GM15510 (cell line): ENCODE data around the gene FHIT.

Source experiments
- POLR2A ChIP-seq: IDR thresholded peaks from 3 replicates; pipeline ENCODE4 v1.6.1; 2011; ENCODE audit warnings: borderline replicate concordance; ENCODE audit not compliant: insufficient read length; ENCODE audit errors: extremely low read depth

The FHIT gene

GRCh38 chr3:60542995-60543394 lies 708.3 kb downstream of the FHIT start:
- no peak for TF ChIP-seq POLR2A

- TF ChIP-seq POLR2A = no peak
Observed at GRCh38 chr3:60536420-60536819, 714.8 kb downstream of the FHIT start.

GRCh38 chr3:60531759-60532158 lies 719.5 kb downstream of the FHIT start:
- no peak for TF ChIP-seq POLR2A

GRCh38 chr3:60528651-60529050 lies 722.6 kb downstream of the FHIT start:
- TF ChIP-seq POLR2A = no peak

GRCh38 chr3:60523536-60523935 lies 727.7 kb downstream of the FHIT start:
- TF ChIP-seq POLR2A = no peak

GRCh38 chr3:60517134-60517533 lies 734.1 kb downstream of the FHIT start:
- no peak for TF ChIP-seq POLR2A

GRCh38 chr3:60514866-60515265 lies 736.4 kb downstream of the FHIT start:
- TF ChIP-seq POLR2A = no peak

GRCh38 chr3:60514085-60514649 lies 737.1 kb downstream of the FHIT start:
- TF ChIP-seq POLR2A = no peak

- no peak for TF ChIP-seq POLR2A
Observed at GRCh38 chr3:60513241-60513640, 738.0 kb downstream of the FHIT start.

GRCh38 chr3:60512506-60512905 lies 738.7 kb downstream of the FHIT start:
- TF ChIP-seq POLR2A = no peak

- no peak for TF ChIP-seq POLR2A
Observed at GRCh38 chr3:60509471-60509870, 741.8 kb downstream of the FHIT start.

- TF ChIP-seq POLR2A = no peak
Observed at GRCh38 chr3:60504827-60505457, 746.3 kb downstream of the FHIT start.

- no peak for TF ChIP-seq POLR2A
Observed at GRCh38 chr3:60501314-60501713, 749.9 kb downstream of the FHIT start.

- no peak for TF ChIP-seq POLR2A
Observed at GRCh38 chr3:60497902-60498301, 753.4 kb downstream of the FHIT start.

GRCh38 chr3:60490992-60491391 lies 760.3 kb downstream of the FHIT start:
- no peak for TF ChIP-seq POLR2A

GRCh38 chr3:60475096-60475495 lies 776.2 kb downstream of the FHIT start:
- TF ChIP-seq POLR2A = no peak
